Panc1 (cell line): ENCODE results near the gene HCN4. TPM values are rescaled to one million over a fixed set of nuclear protein-coding genes. Genes with fewer than 3 reads are reported as not detected.

Experiments
- ATAC-seq: fragments of 200-7000 bp; cut with Tn5 transposase; 2 replicates; pipeline ENCODE4 v1.9.1; 2020; ENCODE audit warnings: mild to moderate bottlenecking, moderate library complexity
- BruUV-seq: library from RNA; stranded (reverse); fragments of 400-500 nt; replicated peaks from 2 replicates; lab custom pipeline; 2021; lab: Mats Ljungman, UMichigan
- CTCF ChIA-PET: fragments of 300-600 bp; sonication (Branson Sonifier 250); formaldehyde crosslinking; loops from one replicate; lab custom pipeline; 2022; ENCODE audit warnings: antibody characterized with exemption; lab: Charles Lee
- POLR2A ChIA-PET: fragments of 300-600 bp; sonication (Branson Sonifier 250); formaldehyde crosslinking; loops from one replicate; lab custom pipeline; 2022; ENCODE audit warnings: antibody characterized with exemption; lab: Charles Lee
- DNase-seq: peaks from one replicate; pipeline ENCODE4 v3.0.0-alpha.2; 2010; ENCODE audit warnings: low read depth, low spot score
- H3K27ac ChIP-seq: 2 replicates; pipeline ENCODE4 v1.5.1; 2011; ENCODE audit warnings: mild to moderate bottlenecking, low read length, inconsistent platforms
- H3K27me3 ChIP-seq: fragments of 200-500 bp; sonication (Bioruptor generic); 2 replicates; pipeline ENCODE4 v1.6.0; 2014; ENCODE audit warnings: low read length, inconsistent platforms; ENCODE audit not compliant: control insufficient read depth, insufficient read depth
- H3K36me3 ChIP-seq: fragments of 200-500 bp; sonication (Bioruptor generic); 2 replicates; pipeline ENCODE4 v1.5.1; 2014; ENCODE audit warnings: inconsistent platforms, mild to moderate bottlenecking, low read length, moderate library complexity; ENCODE audit not compliant: control insufficient read depth, insufficient read depth
- H3K4me1 ChIP-seq: 2 replicates; pipeline ENCODE4 v1.5.1; 2011; ENCODE audit warnings: inconsistent platforms, mild to moderate bottlenecking, low read length, moderate library complexity; ENCODE audit not compliant: control insufficient read depth, insufficient read depth
- H3K4me3 ChIP-seq, 2 experiments: 2 replicates each; pipeline ENCODE4 v1.5.1; 2011 to 2012; ENCODE audit warnings: low read depth in 2 of 2, low read length in 2 of 2, mild to moderate bottlenecking in 2 of 2, inconsistent platforms in 1 of 2, moderate library complexity in 1 of 2
- H3K9me3 ChIP-seq: fragments of 200-500 bp; sonication (Bioruptor generic); 2 replicates; pipeline ENCODE4 v1.5.1; 2014; ENCODE audit warnings: low read depth, mild to moderate bottlenecking, inconsistent platforms, low read length, moderate library complexity; ENCODE audit not compliant: control insufficient read depth, insufficient read depth
- CTCF ChIP-seq: fragments of 450-650 bp; IDR thresholded peaks from 2 replicates; pipeline ENCODE4 v1.5.1; 2017; ENCODE audit warnings: mild to moderate bottlenecking
- POLR2AphosphoS5 ChIP-seq: IDR thresholded peaks from 2 replicates; pipeline ENCODE4 v1.6.1; 2012; ENCODE audit warnings: mild to moderate bottlenecking, low read depth, low read length, moderate library complexity
- REST ChIP-seq, 2 experiments: IDR thresholded peaks; 2 replicates each; pipeline ENCODE4 v1.6.1; 2011 to 2012; ENCODE audit warnings: low read depth in 2 of 2, control low read depth in 1 of 2, low read length in 1 of 2, mild to moderate bottlenecking in 1 of 2, moderate library complexity in 1 of 2; ENCODE audit not compliant: insufficient read depth in 1 of 2
- SIN3A ChIP-seq: IDR thresholded peaks from 2 replicates; pipeline ENCODE4 v1.6.1; 2012; ENCODE audit warnings: low read depth, mild to moderate bottlenecking, low read length, moderate library complexity, borderline replicate concordance; ENCODE audit not compliant: insufficient read depth
- TCF7L2 ChIP-seq: IDR thresholded peaks from 2 replicates; pipeline ENCODE4 v1.6.1; 2011; ENCODE audit warnings: mild to moderate bottlenecking, low read depth, low read length, inconsistent platforms
- in situ Hi-C: cut with HindIII; loops from 2 replicates; pipeline ENCODE4 v1.10.0; 2016; ENCODE audit warnings: low sequenced_read_pairs, low pct_unique_long_range_greater_than_20kb
- intact Hi-C: fragments of 100-400 bp; cut with micrococcal nuclease; formaldehyde crosslinking; loops from one replicate; pipeline ENCODE4 v1.10.0; 2022; ENCODE audit not compliant: unreplicated experiment
- total RNA-seq: library from RNA; stranded (reverse); gene quantifications from one replicate; pipeline ENCODE4 v1.2.1, GENCODE V29; 2021; ENCODE audit not compliant: unreplicated experiment

Gene HCN4
- total RNA-seq, 1 experiment from 2014 or later: 0.15 TPM

GRCh38 chr15:73382115-73382514 lies 13.4 kb upstream of the HCN4 start:
- DNase-seq (no peak), ATAC-seq (no peak)
- Histone ChIP-seq H3K4me1 (no peaks in the 10 kb centered on the region), H3K4me3 (no peak overlapping the region), H3K27me3 (no peaks in the 10 kb centered on the region), H3K36me3 (no peaks in the 10 kb centered on the region), H3K27ac (no peak overlapping the region), H3K9me3 (no peaks in the 10 kb centered on the region)
- POLR2A ChIA-PET: no interaction called here
- CTCF ChIA-PET: no interaction called here
- intact Hi-C loops: no loop called here
- no TSS peak for BruUV-seq
- in situ Hi-C loops: no loop called here
- TF ChIP-seq CTCF (no peak), SIN3A (no peak), REST (IDR thresholded peaks at IDR 0.05; ENCODE audit: insufficient read depth in 1 of 2, low read depth in 2 of 2, low read length in 1 of 2) (no peak), TCF7L2 (no peak), POLR2AphosphoS5 (no peak)

- in situ Hi-C loops: no loop called here
- no peak for TF ChIP-seq SIN3A
- TF ChIP-seq POLR2AphosphoS5: no peak
- TF ChIP-seq TCF7L2: no peak
- no peak for TF ChIP-seq CTCF
- no peak for TF ChIP-seq REST (IDR thresholded peaks at IDR 0.05; ENCODE audit: insufficient read depth in 1 of 2, low read depth in 2 of 2, low read length in 1 of 2)
Measured at GRCh38 chr15:73380661-73381060, 11.9 kb upstream of the HCN4 start.

More at GRCh38 chr15:73380661-73381060, 11.9 kb upstream of the HCN4 start:
- DNase-seq (no peak), ATAC-seq (no peak)
- H3K27ac ChIP-seq: no peak overlapping the region
- ChIA-PET CTCF (no interaction called here), POLR2A (no interaction called here)
- H3K27me3 ChIP-seq: no peaks in the 10 kb centered on the region
- H3K36me3 ChIP-seq: no peaks in the 10 kb centered on the region
- H3K9me3 ChIP-seq: no peaks in the 10 kb centered on the region
- H3K4me1 ChIP-seq: no peaks in the 10 kb centered on the region
- H3K4me3 ChIP-seq: no peak overlapping the region
- intact Hi-C loops: no loop called here
- no TSS peak for BruUV-seq
